Astrocyte (in vitro differentiated cells and primary cell): Measurements from ENCODE around the gene XPC. TPM values are rescaled to one million over a fixed set of nuclear protein-coding genes. Genes with fewer than 3 reads are reported as not detected.

Experiments used
- DNase-seq: peaks from one replicate; pipeline ENCODE4 v3.0.0-alpha.2; 2010; ENCODE audit warnings: low read depth
- FAIRE-seq: peaks from 2 replicates; lab custom pipeline; 2011; peaks lifted over from hg19 to GRCh38; lab: Jason Lieb, UNC
- H2AFZ ChIP-seq: 2 replicates; pipeline ENCODE4 v1.6.0; 2012; ENCODE audit warnings: low read depth, low read length, inconsistent platforms
- H3K27ac ChIP-seq: 2 replicates; pipeline ENCODE4 v1.5.1; 2011; ENCODE audit warnings: low read depth, low read length, inconsistent platforms
- H3K27me3 ChIP-seq: 2 replicates; pipeline ENCODE4 v1.6.0; 2011; ENCODE audit warnings: low read length, inconsistent platforms; ENCODE audit not compliant: insufficient read depth
- H3K36me3 ChIP-seq: 2 replicates; pipeline ENCODE4 v1.5.1; 2011; ENCODE audit warnings: low read length, inconsistent platforms; ENCODE audit not compliant: insufficient read depth
- H3K4me1 ChIP-seq: 2 replicates; pipeline ENCODE4 v1.5.1; 2011; ENCODE audit warnings: low read length, inconsistent platforms; ENCODE audit not compliant: insufficient read depth
- H3K4me2 ChIP-seq: 2 replicates; pipeline ENCODE4 v1.6.0; 2012; ENCODE audit warnings: low read length, inconsistent platforms
- H3K4me3 ChIP-seq: 2 replicates; pipeline ENCODE4 v1.5.1; 2011; ENCODE audit warnings: low read depth, mild to moderate bottlenecking, low read length, inconsistent platforms; ENCODE audit not compliant: insufficient read depth
- H3K79me2 ChIP-seq: 2 replicates; pipeline ENCODE4 v1.6.0; 2012; ENCODE audit warnings: mild to moderate bottlenecking, low read length, inconsistent platforms; ENCODE audit not compliant: insufficient read depth
- H3K9ac ChIP-seq: 2 replicates; pipeline ENCODE4 v1.6.0; 2012; ENCODE audit warnings: mild to moderate bottlenecking, low read length, inconsistent platforms
- H3K9me3 ChIP-seq: 2 replicates; pipeline ENCODE4 v1.5.1; 2012; ENCODE audit warnings: low read depth, mild to moderate bottlenecking, low read length, inconsistent platforms; ENCODE audit not compliant: insufficient read depth
- H4K20me1 ChIP-seq: 2 replicates; pipeline ENCODE4 v1.6.0; 2012; ENCODE audit warnings: low read length, inconsistent platforms; ENCODE audit not compliant: insufficient read depth
- H3K27ac Mint-ChIP-seq: one replicate; pipeline ENCODE4 v1.8.0; 2021; ENCODE audit warnings: mild to moderate bottlenecking, mixed read lengths; ENCODE audit not compliant: unreplicated experiment
- H3K27me3 Mint-ChIP-seq: one replicate; pipeline ENCODE4 v1.8.0; 2021; ENCODE audit warnings: low read depth, mixed read lengths; ENCODE audit not compliant: unreplicated experiment
- H3K36me3 Mint-ChIP-seq: one replicate; pipeline ENCODE4 v1.8.0; 2021; ENCODE audit warnings: low read depth, mixed read lengths; ENCODE audit not compliant: unreplicated experiment
- H3K4me1 Mint-ChIP-seq: one replicate; pipeline ENCODE4 v1.8.0; 2021; ENCODE audit warnings: low read depth, mixed read lengths; ENCODE audit not compliant: unreplicated experiment
- H3K4me3 Mint-ChIP-seq: one replicate; pipeline ENCODE4 v1.8.0; 2021; ENCODE audit warnings: mild to moderate bottlenecking, moderate library complexity, mixed read lengths; ENCODE audit not compliant: unreplicated experiment
- H3K9me3 Mint-ChIP-seq: one replicate; pipeline ENCODE4 v1.8.0; 2021; ENCODE audit warnings: mild to moderate bottlenecking, mixed read lengths; ENCODE audit not compliant: unreplicated experiment
- EZH2 ChIP-seq: IDR thresholded peaks from 2 replicates; pipeline ENCODE4 v1.6.1; 2012; ENCODE audit warnings: mild to moderate bottlenecking, low read length, inconsistent platforms; ENCODE audit not compliant: insufficient read depth
- total RNA-seq: library from RNA; stranded (reverse); gene quantifications from 2 replicates; pipeline ENCODE4 v1.2.1, GENCODE V29; 2021
- TF ChIP-seq, protein P1 (sequence below): IDR thresholded peaks from 2 replicates; pipeline ENCODE4 v1.5.1; 2011; ENCODE audit warnings: low read depth, mild to moderate bottlenecking, inconsistent platforms, low read length, moderate library complexity; ENCODE audit not compliant: insufficient read depth

XPC gene
- total RNA-seq, 1 donor from 2014 or later = 33.6 TPM

DNA sequence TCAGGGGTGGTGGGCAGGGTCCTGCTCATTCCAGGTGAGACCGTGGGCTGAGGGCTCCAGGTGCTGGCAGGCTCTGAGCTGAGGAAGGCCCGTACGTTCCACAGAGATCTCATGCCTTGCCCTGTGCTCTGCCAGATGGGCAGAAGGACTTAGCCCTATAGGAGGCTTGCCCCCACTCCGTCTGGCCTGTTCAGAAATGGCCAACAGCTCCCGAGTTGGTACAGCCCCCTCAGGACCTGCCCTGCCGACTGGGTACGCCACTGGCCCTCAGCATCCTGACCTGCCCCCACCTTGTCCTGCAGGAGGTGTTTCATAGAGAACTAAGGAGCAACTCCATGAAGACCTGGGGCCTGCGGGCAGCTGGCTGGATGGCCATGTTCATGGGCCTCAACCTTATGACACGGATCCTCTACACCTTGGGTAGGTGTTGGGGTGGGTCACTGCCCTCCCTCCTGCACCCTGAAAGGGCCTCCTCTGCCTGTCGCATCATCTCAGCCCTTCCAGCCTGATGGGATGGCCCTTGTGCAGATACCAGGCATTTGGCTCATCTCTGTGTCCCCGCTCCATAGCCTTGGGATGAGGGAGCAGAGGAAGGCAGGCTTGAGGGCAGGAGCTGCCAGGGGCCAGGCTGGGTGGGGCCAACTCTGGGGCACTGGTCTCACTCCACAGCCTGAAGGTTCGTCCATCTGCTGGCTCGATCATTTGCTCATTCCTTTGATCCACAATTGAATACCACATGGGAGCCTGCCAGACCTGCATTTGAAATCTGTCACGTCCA lies 39.3 kb downstream of the XPC start:
- no peak for TF ChIP-seq EZH2
- TF ChIP-seq, protein P1, sequence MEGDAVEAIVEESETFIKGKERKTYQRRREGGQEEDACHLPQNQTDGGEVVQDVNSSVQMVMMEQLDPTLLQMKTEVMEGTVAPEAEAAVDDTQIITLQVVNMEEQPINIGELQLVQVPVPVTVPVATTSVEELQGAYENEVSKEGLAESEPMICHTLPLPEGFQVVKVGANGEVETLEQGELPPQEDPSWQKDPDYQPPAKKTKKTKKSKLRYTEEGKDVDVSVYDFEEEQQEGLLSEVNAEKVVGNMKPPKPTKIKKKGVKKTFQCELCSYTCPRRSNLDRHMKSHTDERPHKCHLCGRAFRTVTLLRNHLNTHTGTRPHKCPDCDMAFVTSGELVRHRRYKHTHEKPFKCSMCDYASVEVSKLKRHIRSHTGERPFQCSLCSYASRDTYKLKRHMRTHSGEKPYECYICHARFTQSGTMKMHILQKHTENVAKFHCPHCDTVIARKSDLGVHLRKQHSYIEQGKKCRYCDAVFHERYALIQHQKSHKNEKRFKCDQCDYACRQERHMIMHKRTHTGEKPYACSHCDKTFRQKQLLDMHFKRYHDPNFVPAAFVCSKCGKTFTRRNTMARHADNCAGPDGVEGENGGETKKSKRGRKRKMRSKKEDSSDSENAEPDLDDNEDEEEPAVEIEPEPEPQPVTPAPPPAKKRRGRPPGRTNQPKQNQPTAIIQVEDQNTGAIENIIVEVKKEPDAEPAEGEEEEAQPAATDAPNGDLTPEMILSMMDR = no peak
- H3K27me3 Mint-ChIP-seq = no peaks in the 10 kb centered on the region
- no peak overlapping the region for H2AFZ ChIP-seq
- peaks cover 24% of the 10 kb centered on the region for H3K4me1 Mint-ChIP-seq
- H3K27ac Mint-ChIP-seq = no peak overlapping the region
- H4K20me1 ChIP-seq = peaks cover 7% of the 10 kb centered on the region
- H3K4me1 ChIP-seq = peaks cover 13% of the 10 kb centered on the region
- peaks cover 21% of the 10 kb centered on the region for H3K36me3 Mint-ChIP-seq
- no peak overlapping the region for H3K4me3 ChIP-seq
- FAIRE-seq = no peak
- H3K36me3 ChIP-seq = peaks cover 35% of the 10 kb centered on the region
- H3K4me3 Mint-ChIP-seq = no peak overlapping the region
- H3K9me3 ChIP-seq = no peaks in the 10 kb centered on the region
- no peak overlapping the region for H3K9ac ChIP-seq
- no peaks in the 10 kb centered on the region for H3K9me3 Mint-ChIP-seq
- no peak overlapping the region for H3K4me2 ChIP-seq
- H3K79me2 ChIP-seq = no peaks in the 10 kb centered on the region
- no peak overlapping the region for H3K27ac ChIP-seq
- no peak for DNase-seq
- no peaks in the 10 kb centered on the region for H3K27me3 ChIP-seq

DNA sequence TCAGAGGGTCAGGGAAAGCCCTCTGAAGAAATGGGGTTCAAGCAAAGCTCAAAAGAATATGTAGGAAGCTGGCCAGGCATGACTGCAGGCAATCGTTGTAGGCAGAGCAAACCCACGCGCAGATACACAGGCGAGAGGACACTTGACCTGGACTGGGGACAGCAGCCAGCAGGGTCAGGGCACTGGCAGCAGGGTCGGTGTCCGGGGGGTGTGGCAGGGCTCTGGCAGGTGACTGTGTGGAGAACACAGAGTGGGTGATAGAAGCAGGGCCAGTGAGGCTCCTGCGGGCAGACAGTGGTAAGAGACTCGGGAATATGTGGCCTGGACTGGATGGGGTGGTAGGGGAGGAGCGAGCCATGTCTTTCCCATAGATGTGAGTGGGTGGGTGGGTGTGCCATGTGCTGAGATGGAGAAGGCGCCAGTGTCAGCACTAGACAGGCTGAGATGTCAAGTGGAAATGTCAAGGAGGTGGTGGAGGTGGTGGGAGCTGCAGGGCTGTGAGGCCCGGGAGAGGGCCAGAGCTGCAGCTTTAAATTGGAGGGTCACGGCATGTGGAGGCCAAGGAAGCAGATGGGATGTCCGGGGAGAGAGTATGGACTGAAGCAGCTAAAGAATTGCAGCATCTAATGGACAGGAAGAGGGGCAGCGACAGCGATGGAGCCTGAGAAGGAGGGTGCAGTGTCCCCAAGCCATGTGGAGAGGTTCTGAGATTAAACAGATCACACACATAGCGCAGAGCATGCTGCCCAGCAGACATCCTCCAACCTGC lies 40.1 kb downstream of the XPC start:
- no peak overlapping the region for H3K9ac ChIP-seq
- H3K4me3 ChIP-seq = no peak overlapping the region
- H3K27me3 Mint-ChIP-seq = no peaks in the 10 kb centered on the region
- DNase-seq = no peak
- no peak overlapping the region for H2AFZ ChIP-seq
- no peaks in the 10 kb centered on the region for H3K79me2 ChIP-seq
- H3K9me3 Mint-ChIP-seq = no peaks in the 10 kb centered on the region
- H3K27ac Mint-ChIP-seq = peak overlapping the region; percentile 42
- FAIRE-seq = no peak
- H3K36me3 ChIP-seq = peaks cover 35% of the 10 kb centered on the region
- TF ChIP-seq, protein P1 = no peak
- no peak for TF ChIP-seq EZH2
- H3K4me1 Mint-ChIP-seq = peaks cover 16% of the 10 kb centered on the region
- H3K27ac ChIP-seq = no peak overlapping the region
- peaks cover 7% of the 10 kb centered on the region for H4K20me1 ChIP-seq
- no peak overlapping the region for H3K4me2 ChIP-seq
- no peaks in the 10 kb centered on the region for H3K9me3 ChIP-seq
- peaks cover 28% of the 10 kb centered on the region for H3K36me3 Mint-ChIP-seq
- H3K27me3 ChIP-seq = no peaks in the 10 kb centered on the region
- H3K4me3 Mint-ChIP-seq = no peak overlapping the region
- H3K4me1 ChIP-seq = peaks cover 7% of the 10 kb centered on the region
